ENCODE measurements around the gene CLDND1. TPM values are rescaled to one million over a fixed set of nuclear protein-coding genes. Genes with fewer than 3 reads are reported as not detected.

The CLDND1 gene
- total and polyA plus RNA-seq, 2 experiments from 2014 or later = 59.8 to 92.7 TPM

DNA sequence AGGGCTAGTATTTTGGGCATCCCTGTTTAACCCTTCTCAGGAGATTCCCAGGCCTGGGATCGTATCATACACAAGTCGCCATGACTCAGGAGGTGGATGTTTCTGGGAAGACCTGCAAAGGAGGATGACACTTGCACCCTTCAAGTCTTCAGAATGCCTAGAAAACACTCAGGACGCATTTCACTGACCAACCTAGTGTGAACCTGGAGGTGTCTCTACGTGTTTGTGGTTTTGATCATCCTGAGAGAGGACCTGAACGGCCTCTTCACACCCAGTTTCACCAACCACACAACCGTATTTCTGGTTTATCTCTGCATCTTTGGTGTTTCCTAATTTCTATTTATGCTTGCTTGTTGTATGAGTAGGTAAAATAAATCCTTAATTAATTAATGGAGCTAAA lies 2.8 kb upstream of the CLDND1 start:
- Mint-ChIP-seq H3K9me3 (no peaks in the 10 kb centered on the region), H3K4me3 (no peak overlapping the region), H3K4me1 (peaks cover 12% of the 10 kb centered on the region), H3K36me3 (ENCODE audit: low read depth) (peaks cover 7% of the 10 kb centered on the region; the same call in 2 of the 3 replicates), H3K27ac (no peak overlapping the region), H3K27me3 (ENCODE audit: insufficient read depth, low read depth, poor library complexity) (no peaks in the 10 kb centered on the region)
- Histone ChIP-seq H3K27ac (ENCODE audit: low read depth) (no peak overlapping the region), H3K79me2 (replicated peaks; ENCODE audit: insufficient read depth) (peaks cover 19% of the 10 kb centered on the region), H3K4me2 (no peak overlapping the region), H3F3A (replicated peaks; ENCODE audit: low read depth) (no peaks in the 10 kb centered on the region), H3K27me3 (ENCODE audit: insufficient read depth) (no peaks in the 10 kb centered on the region), H2AFZ (no peak overlapping the region; the same call in 1 of the 2 replicates), H4K20me1 (replicated peaks; ENCODE audit: insufficient read depth) (peaks cover 4% of the 10 kb centered on the region; the same call in 1 of the 2 replicates), H3K4me1 (ENCODE audit: insufficient read depth) (peaks cover 7% of the 10 kb centered on the region; the same call in 1 of the 2 replicates), H3K9me2 (ENCODE audit: insufficient read depth) (no peaks in the 10 kb centered on the region), H3K36me3 (ENCODE audit: insufficient read depth) (no peaks in the 10 kb centered on the region), H3K4me3 (no peak overlapping the region)
- TF ChIP-seq POLR2AphosphoS5 (IDR thresholded peaks at IDR 0.05; ENCODE audit: low read depth) = no peak
- TF ChIP-seq, protein P1, sequence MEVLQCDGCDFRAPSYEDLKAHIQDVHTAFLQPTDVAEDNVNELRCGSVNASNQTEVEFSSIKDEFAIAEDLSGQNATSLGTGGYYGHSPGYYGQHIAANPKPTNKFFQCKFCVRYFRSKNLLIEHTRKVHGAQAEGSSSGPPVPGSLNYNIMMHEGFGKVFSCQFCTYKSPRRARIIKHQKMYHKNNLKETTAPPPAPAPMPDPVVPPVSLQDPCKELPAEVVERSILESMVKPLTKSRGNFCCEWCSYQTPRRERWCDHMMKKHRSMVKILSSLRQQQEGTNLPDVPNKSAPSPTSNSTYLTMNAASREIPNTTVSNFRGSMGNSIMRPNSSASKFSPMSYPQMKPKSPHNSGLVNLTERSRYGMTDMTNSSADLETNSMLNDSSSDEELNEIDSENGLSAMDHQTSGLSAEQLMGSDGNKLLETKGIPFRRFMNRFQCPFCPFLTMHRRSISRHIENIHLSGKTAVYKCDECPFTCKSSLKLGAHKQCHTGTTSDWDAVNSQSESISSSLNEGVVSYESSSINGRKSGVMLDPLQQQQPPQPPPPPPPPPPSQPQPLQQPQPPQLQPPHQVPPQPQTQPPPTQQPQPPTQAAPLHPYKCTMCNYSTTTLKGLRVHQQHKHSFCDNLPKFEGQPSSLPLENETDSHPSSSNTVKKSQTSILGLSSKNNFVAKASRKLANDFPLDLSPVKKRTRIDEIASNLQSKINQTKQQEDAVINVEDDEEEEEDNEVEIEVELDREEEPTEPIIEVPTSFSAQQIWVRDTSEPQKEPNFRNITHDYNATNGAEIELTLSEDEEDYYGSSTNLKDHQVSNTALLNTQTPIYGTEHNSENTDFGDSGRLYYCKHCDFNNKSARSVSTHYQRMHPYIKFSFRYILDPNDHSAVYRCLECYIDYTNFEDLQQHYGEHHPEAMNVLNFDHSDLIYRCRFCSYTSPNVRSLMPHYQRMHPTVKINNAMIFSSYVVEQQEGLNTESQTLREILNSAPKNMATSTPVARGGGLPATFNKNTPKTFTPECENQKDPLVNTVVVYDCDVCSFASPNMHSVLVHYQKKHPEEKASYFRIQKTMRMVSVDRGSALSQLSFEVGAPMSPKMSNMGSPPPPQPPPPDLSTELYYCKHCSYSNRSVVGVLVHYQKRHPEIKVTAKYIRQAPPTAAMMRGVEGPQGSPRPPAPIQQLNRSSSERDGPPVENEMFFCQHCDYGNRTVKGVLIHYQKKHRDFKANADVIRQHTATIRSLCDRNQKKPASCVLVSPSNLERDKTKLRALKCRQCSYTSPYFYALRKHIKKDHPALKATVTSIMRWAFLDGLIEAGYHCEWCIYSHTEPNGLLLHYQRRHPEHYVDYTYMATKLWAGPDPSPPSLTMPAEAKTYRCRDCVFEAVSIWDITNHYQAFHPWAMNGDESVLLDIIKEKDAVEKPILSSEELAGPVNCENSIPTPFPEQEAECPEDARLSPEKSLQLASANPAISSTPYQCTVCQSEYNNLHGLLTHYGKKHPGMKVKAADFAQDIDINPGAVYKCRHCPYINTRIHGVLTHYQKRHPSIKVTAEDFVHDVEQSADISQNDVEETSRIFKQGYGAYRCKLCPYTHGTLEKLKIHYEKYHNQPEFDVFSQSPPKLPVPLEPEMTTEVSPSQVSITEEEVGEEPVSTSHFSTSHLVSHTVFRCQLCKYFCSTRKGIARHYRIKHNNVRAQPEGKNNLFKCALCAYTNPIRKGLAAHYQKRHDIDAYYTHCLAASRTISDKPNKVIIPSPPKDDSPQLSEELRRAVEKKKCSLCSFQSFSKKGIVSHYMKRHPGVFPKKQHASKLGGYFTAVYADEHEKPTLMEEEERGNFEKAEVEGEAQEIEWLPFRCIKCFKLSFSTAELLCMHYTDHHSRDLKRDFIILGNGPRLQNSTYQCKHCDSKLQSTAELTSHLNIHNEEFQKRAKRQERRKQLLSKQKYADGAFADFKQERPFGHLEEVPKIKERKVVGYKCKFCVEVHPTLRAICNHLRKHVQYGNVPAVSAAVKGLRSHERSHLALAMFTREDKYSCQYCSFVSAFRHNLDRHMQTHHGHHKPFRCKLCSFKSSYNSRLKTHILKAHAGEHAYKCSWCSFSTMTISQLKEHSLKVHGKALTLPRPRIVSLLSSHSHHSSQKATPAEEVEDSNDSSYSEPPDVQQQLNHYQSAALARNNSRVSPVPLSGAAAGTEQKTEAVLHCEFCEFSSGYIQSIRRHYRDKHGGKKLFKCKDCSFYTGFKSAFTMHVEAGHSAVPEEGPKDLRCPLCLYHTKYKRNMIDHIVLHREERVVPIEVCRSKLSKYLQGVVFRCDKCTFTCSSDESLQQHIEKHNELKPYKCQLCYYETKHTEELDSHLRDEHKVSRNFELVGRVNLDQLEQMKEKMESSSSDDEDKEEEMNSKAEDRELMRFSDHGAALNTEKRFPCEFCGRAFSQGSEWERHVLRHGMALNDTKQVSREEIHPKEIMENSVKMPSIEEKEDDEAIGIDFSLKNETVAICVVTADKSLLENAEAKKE (CRISPR knock-in tag; IDR thresholded peaks at IDR 0.05) = no peak
- no peak for TF ChIP-seq EZH2 (IDR thresholded peaks at IDR 0.05; ENCODE audit: low read depth, unreplicated experiment)
- no peak for TF ChIP-seq STAT1 (IDR thresholded peaks at IDR 0.05; ENCODE audit: unreplicated experiment)
- TF ChIP-seq, protein P2, sequence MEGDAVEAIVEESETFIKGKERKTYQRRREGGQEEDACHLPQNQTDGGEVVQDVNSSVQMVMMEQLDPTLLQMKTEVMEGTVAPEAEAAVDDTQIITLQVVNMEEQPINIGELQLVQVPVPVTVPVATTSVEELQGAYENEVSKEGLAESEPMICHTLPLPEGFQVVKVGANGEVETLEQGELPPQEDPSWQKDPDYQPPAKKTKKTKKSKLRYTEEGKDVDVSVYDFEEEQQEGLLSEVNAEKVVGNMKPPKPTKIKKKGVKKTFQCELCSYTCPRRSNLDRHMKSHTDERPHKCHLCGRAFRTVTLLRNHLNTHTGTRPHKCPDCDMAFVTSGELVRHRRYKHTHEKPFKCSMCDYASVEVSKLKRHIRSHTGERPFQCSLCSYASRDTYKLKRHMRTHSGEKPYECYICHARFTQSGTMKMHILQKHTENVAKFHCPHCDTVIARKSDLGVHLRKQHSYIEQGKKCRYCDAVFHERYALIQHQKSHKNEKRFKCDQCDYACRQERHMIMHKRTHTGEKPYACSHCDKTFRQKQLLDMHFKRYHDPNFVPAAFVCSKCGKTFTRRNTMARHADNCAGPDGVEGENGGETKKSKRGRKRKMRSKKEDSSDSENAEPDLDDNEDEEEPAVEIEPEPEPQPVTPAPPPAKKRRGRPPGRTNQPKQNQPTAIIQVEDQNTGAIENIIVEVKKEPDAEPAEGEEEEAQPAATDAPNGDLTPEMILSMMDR (conservative IDR thresholded peaks at IDR 0.05; ENCODE audit: low read depth in 2 of 2) = no peak
- no peak for ATAC-seq
- DNase-seq (ENCODE audit: low spot score) = no peak

All from GM23338 (cell line).